ENCODE measurements around the gene MARCHF4.

DNA sequence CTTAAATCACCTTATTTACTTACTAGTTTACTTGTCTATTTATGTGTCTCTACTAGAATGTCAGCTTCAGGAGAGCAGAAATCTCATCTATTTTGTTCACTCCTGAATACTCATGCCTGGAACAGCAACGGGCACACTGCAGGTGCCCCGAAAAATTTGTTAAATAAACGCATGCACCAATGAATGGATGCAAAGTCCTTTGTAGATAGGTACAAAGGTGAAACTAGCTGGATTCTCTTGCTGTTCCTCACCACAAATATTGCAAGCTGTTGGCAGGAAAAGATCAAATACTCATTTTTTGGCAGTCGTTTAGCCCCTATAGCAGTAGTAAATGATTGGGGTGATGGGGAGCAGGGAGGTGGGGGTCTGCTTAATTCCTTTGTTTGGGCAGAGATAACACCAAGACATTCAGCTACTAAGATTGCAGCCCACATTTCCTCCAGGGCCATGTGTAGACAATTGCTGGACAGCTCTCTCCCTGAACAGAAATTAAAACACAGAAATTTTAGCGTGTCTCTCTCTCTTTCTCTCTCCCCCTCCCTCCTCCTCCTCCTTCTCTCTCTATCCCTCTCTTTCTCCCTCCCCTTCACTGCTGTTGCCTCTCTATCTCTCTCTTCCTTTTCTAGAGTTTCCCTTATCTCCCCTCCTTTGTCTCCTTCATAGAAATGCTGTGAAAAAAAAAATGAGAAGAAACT, 5.4 kb downstream of the MARCHF4 start:
- TF ChIP-seq, protein P1, sequence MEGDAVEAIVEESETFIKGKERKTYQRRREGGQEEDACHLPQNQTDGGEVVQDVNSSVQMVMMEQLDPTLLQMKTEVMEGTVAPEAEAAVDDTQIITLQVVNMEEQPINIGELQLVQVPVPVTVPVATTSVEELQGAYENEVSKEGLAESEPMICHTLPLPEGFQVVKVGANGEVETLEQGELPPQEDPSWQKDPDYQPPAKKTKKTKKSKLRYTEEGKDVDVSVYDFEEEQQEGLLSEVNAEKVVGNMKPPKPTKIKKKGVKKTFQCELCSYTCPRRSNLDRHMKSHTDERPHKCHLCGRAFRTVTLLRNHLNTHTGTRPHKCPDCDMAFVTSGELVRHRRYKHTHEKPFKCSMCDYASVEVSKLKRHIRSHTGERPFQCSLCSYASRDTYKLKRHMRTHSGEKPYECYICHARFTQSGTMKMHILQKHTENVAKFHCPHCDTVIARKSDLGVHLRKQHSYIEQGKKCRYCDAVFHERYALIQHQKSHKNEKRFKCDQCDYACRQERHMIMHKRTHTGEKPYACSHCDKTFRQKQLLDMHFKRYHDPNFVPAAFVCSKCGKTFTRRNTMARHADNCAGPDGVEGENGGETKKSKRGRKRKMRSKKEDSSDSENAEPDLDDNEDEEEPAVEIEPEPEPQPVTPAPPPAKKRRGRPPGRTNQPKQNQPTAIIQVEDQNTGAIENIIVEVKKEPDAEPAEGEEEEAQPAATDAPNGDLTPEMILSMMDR (IDR thresholded peaks at IDR 0.05): no peak
- TF ChIP-seq EP300 (IDR thresholded peaks at IDR 0.05; ENCODE audit: low read depth) (no peak), POLR2A (IDR thresholded peaks at IDR 0.05) (no peak), POLR2AphosphoS5 (IDR thresholded peaks at IDR 0.05) (no peak)
